Activated CD4-positive, alpha-beta T cell treated with anti-CD3 and anti-CD28 coated beads, Interleukin-2, amount 50 U/mL, for 16 hours (primary cell): ENCODE measurements around the gene CES3.
A peak's percentile ranks its signal among the peaks of the same experiment; 100 is the strongest.
"Not testable (repeated sequence)": the region's sequence is repeated elsewhere in the genome, so short reads cannot be mapped to it uniquely, and the experiment has no call there.

Source experiments
- DNase-seq: peaks from one replicate; pipeline ENCODE4 v3.0.0-alpha.2; 2020

Gene CES3

DNA sequence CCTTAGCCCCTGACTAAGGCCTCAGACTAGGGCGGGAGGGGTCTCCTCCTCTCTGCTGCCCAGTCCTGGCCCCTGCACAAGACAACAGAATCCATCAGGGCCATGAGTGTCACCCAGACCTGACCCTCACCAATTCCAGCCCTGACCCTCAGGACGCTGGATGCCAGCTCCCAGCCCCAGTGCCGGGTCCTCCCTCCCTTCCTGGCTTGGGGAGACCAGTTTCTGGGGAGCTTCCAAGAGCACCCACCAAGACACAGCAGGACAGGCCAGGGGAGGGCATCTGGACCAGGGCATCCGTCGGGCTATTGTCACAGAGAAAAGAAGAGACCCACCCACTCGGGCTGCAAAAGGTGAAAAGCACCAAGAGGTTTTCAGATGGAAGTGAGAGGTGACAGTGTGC is 12.7 kb downstream of the CES3 start:
- DNase-seq = no peak

DNA sequence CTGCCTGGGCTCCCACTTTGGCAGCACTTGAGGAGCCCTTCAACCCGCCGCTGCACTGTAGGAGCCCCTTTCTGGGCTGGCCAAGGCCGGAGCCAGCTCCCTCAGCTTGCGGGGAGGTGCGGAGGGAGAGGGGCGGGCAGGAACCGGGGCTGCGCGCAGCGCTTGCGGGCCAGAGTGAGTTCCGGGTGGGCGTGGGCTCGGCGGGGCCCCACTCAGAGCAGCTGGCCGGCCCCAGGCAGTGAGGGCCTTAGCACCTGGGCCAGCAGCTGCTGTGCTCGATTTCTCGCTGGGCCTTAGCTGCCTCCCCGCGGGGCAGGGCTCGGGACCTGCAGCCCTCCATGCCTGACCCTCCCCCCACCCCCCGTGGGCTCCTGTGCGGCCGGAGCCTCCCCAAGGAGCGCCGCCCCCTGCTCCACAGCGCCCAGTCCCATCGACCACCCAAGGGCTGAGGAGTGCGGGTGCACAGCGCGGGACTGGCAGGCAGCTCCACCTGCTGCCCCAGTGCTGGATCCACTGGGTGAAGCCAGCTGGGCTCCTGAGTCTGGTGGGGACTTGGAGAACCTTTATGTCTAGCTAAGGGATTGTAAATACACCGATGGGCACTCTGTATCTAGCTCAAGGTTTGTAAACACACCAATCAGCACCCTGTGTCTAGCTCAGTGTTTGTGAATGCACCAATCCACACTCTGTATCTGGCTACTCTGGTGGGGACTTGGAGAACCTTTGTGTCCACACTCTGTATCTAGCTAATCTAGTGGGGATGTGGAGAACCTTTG is 13.3 kb downstream of the CES3 start:
- DNase-seq = not testable (repeated sequence)

DNA sequence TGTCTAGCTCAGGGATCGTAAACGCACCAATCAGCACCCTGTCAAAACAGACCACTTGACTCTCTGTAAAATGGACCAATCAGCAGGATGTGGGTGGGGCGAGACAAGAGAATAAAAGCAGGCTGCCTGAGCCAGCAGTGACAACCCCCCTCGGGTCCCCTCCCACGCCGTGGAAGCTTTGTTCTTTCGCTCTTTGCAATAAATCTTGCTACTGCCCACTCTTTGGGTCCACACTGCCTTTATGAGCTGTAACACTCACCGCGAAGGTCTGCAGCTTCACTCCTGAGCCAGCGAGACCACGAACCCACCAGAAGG is 13.8 kb downstream of the CES3 start:
- DNase-seq = peak; percentile 58

DNA sequence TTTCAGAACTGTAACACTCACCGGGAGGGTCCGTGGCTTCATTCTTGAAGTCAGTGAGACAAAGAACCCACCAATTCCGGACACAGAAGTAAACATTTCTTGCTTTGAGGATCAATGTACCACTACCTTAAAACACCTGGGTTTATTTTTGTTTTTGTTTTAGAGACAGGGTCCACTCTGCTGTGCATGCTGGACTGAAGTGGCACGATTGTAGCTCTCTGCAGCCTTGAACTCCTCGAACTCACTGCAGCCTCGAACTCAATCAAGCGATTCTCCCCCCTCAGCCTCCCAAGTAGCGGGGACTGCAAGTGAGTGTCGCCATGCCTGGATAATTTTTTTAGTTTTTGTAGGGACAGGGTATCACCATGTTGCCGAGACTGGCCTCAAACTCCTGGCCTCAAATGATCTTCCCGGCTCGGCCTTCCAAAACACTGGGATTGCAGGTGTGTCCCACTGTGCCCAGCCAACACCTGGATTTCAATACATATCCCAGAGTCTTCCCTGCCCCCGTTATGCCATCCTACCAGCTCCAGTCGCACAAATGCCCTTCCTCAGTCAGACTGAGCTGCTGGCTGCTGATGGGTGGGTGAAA is 14.3 kb downstream of the CES3 start:
- no peak for DNase-seq

- no peak for DNase-seq
Observed at GRCh38 chr16:66976746-66977145, 15.7 kb downstream of the CES3 start.

DNA sequence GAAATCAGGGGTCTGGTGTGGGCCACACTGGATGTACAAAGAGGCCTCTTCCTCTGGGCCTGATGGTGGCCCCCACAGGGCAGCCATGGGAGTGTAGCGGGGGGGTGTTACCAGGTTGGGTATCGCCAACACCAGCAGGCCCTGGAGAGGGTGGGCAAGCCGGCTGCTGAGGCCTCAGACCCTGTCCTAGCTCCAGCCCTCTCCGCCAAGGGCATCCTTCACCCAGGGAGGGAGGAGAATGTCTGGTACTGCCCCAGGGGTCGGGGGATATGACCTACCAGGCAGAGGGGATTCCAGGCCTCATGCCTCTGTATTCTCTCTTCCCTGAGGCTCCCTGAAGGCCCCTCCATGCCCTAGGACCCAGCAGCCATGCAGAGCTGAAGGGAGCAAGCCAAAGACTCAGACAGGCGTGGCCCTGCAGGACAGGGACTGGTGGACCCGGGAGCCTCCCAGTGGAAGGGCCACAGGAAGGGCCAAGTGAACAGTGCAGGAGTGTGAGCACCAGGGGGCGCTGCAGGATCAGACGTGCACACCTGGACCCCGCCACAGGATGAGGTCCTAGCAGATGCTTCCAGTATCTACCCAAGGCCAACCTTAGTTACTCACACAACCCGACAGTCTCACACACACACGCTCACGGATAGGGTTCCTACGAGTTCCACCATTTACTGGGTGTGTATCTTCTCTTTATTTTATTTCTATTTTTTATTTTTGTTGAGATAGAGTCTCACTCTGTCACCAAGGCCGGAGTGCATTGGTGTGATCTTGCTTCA is 16.5 kb downstream of the CES3 start:
- DNase-seq = peak; percentile 92

DNA sequence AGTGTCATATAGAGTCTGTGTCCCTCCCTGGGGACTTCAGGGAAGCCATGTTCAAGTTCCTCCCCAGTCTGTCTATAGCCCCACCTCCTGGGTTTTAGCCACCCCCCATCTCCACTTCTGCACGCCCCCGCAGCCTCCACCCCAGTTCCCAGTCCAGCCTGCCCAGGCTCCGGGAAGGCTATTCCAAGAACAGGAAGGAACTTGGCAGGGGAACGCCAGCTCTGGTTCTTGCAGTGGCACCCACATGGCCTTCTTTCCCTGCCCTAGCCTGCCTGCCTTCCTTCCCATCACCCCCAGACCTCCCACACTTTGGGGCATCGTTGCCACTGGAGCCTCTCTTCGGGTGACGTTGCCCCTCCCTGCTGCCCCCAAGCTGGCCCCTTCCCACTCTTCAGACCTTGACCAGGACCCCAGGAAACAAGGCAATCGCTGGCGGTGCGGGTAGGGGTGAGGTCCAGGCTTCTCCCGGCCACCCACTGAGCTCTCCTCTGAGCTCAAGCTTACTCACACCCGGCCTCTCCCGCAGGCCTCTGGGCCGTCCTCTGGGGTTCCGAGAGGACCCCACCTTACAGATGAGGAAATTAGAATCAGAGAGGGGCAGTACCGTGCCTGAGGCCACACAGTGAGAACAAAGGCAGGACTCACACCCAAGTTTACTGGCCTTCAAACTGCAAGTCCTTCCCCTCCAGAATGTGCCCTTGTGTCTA is 18.1 kb downstream of the CES3 start:
- no peak for DNase-seq

- no peak for DNase-seq
Observed at GRCh38 chr16:66983033-66983432, 22.0 kb downstream of the CES3 start.

DNA sequence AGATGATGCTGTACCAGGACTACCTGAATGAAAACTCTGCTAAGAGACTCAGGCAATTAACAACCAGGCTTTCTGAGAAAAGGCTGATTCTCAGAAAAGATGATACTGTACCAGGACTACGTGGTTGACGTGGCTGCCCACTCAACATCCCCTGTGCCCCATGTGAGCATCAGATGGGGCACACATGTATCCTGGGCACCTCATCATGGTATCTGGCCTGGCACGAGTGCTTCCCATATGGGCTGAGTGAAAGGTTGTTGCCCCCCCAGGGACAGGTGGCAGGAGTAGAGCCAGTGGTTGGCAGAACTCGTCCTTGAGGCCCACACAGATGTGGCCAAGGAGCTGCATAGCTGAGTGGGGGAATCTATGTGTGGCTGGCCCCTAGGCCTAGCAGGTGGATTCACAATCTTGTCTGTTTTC is 23.8 kb downstream of the CES3 start:
- peak; percentile 90 for DNase-seq

DNA sequence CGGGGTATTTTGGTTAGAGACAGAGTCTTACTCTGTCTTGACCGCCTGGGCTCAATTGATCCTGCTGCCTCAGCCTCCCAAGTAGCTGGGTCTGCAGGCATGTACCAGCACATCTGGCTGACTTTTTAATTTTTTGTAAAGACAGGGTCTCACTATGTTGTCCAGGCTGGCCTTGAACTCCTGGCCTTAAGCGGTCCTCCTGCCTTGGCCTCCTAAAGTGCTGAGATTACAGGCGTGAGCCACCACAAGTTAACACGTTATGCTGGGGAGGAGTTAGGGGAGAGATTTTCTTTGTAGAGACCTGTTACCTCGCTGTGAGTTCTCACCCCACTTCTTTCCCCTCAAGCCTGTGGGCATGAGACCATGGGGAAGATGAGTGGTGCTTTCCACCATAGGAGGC is 25.5 kb downstream of the CES3 start:
- no peak for DNase-seq

DNA sequence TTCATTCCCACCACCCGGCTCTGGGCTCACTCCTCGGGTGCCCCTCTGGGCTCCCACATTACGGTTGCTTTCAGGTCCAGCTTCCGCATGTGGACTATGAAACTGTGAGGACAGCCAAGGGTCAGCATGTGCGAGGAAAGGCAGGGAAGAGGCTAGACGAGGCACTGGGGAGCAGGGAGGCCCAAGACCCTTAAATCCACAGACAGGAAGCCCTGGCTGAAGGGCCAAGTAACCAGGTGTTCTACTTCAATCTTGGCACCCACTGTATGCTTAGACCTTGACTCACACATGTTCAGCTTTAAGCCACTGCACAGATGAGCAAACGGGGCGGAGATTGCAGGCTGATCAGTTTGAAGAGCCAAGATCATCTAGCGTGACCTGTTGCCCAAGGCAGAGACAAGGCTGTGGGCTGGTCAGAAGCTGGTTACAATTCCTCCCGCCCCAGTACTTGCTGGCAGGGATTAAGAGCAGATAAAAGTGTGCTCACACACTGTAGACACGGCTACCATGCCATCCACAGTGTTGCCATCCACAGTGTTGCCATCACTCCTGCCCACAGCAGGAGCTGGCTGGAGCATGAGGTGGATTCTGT is 27.2 kb downstream of the CES3 start, which contains the start of gene CES4A:
CES4A (plus strand) TSS at position 393 of the 592 bp plus-strand sequence; CDS start at position 577, 184 bp downstream.
- peak; percentile 17 for DNase-seq

GRCh38 chr16:66991545-66992077 is 30.5 kb downstream of the CES3 start:
- DNase-seq = no peak

- not testable (repeated sequence) for DNase-seq
Observed at GRCh38 chr16:66993558-66993957, 32.5 kb downstream of the CES3 start.

- no peak for DNase-seq
Observed at GRCh38 chr16:66996324-66996982, 35.4 kb downstream of the CES3 start.

DNA sequence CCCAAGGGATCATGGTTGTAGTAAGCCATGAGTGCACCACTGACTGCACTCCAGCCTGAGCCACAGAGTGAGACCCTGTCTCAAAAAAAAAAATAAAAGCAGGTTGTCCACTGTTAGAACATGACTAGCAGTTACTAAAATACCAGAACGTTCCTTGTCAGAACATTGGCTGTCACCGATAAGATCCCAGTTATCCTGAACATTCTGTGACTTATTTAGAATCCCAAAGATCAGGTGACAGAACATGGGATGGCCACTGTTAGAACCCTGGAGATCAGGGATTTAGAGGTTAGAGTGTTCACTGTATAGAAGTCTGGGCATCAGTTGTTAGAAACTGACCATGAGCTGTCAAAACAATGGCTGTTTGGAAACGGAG is 35.9 kb downstream of the CES3 start:
- DNase-seq = no peak

- peak; percentile 52 for DNase-seq
Observed at GRCh38 chr16:67000384-67001351, 39.6 kb downstream of the CES3 start.

- no peak for DNase-seq
Observed at GRCh38 chr16:67001726-67002125, 40.7 kb downstream of the CES3 start.

DNA sequence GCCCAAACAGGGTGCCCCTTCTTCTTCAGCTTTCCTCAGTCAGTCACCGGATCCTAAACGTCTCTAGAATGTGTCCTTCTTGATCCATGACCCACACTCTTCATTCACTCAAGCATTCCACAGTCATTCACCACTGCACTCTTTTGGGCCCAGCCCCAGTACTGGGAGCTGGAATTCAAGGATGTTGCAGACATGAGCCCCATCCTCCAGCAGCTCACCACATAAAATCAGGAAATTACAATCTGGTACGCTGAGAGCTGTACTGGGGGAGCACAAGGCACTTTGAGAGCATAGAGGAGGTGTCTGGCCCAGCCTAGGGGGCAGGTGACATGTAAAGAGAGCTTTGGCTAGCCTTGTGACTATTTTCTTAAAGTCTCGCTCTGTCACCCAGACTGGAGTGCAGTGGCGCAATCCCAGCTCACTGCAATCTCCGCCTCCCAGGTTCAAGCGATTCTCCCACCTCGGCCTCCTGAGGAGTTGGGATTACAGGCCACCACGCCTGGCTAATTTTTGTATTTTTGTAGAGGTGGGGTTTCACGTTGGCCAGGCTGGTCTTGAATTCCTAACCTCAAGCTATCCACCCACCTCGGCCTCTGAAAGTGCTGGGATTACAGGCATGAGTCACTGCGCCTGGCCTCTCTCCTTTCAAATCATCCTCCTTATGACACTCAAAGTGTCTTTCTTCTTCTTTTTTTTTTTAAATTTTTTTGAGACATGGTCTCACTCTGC is 46.0 kb downstream of the CES3 start:
- DNase-seq = no peak

DNA sequence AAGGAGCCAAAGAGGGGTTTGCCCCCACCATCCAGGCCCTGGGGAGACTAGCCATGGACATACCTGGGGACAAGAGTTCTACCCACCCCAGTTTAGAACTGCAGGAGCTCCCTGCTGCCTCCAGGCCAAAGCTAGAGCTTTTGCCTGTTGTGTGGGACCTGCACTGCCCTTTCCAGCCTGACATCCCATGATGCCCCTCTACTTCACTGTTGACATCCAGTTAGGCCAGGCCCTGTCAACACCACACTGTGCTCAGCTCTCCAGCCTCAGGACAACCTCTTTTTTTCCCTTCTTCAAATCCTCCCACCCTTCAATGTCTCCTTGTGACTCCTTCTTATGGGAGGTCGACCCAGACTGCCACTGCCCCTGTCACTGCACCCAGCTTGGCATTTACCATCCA is 48.1 kb downstream of the CES3 start:
- DNase-seq = no peak

DNA sequence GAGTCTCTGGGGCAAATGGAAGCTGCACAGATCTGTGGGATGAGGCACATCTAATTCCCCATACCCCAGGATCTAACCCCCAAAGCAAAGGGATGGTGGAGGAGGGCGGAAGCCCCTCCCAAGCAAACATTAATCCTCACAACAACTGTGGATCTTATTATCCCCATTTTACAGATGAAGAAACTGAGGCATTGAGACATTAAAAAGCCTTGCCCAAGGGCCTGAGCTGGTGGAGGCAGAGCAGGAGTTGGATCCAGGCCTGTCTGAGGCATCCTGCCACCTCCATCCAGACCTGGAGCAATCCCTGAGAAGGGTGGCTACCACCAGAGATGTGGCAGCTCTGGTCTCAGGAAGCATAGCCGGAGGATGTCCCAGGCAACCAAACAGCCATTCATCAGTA is 50.2 kb downstream of the CES3 start:
- no peak for DNase-seq
